Sciatic nerve (tissue), 2 donors: Measurements from ENCODE around the gene CCDC146. TPM values are rescaled to one million over a fixed set of nuclear protein-coding genes. Genes with fewer than 3 reads are reported as not detected.
"Not testable (repeated sequence)": the region's sequence is repeated elsewhere in the genome, so short reads cannot be mapped to it uniquely, and the experiment has no call there.

ENCODE experiments used
- ATAC-seq: fragments of 200-7000 bp; cut with Tn5 transposase; one replicate; pipeline ENCODE4 v1.9.1; 2020; ENCODE audit warnings: mild to moderate bottlenecking, moderate library complexity
- DNase-seq: peaks from one replicate; pipeline ENCODE4 v3.0.0-alpha.2; 2020; ENCODE audit warnings: low spot score
- intact Hi-C: fragments of 100-400 bp; cut with DNase I; formaldehyde crosslinking; loops from one replicate; pipeline ENCODE4 v1.14.2; 2022
- total RNA-seq: library from RNA; stranded (reverse); fragmentation: NEBNext Ultra II Directional; extraction: Animal tissue kit (Norgen Biotek cat#: 25700); gene quantifications from one replicate; pipeline ENCODE4 v1.2.1, GENCODE V29; 2021
- donor health status: DM: no; HTN: no; CAD: no.
- donor health status: DM: no; HTN: no; CAD: no.

CCDC146 gene
- total RNA-seq, 1 donor from 2014 or later = 26.4 TPM

DNA sequence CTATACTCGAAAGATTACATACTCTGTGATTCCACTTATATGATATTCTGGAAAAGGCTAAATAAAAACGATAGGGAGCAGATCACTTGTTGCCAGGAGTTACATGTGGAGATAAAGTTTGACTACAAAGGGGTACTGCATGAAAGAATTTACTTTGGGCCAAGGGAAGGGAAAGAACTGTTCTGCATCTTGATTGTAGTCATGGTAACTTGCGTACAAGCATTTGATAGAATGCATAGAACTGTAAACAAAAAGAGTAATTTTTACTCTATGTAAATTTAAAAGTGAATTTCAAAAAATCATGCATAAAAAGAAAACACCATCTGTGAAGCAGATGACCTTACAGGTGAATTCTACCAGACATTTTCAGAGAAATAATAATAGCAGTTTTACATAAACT is 9.4 kb downstream of the CCDC146 start:
- intact Hi-C loops, ATAC-seq, DNase-seq: not testable (repeated sequence)

DNA sequence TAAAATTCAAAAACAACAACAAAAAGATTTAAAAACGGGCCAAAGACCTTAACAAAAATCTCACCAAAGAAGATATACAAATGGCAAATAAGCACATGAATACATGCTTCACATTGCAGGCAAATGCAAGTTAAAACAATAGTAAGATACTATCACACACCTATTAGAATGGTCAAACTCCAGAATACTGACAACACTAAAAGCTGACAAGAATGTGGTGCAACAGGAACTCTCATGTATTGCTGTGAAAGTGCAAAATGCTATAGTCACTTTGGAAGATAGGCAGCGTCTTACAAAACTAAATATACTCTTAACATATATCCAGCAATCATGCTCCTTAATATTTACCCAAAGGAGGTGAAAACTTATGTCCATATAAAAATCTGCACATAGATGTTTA is 16.3 kb downstream of the CCDC146 start:
- not testable (repeated sequence) for DNase-seq

DNA sequence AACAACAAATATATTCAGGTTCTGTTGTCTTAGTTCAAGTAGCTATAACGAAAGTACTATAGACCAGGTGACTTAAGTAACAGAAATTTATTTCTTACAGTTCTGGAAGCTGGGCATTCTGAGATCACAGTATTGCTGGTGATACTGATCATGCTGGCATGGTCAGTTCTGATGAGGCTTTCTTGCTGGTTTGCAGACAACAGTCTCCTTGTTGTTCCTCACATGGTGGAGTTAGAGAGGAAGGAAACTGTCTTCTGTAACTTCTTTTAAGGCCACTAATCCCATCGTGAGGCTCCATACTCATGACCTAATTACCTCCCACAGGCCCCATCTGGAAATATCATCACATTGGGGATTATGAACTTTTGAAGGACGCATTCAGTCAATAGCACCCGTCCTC is 17.9 kb downstream of the CCDC146 start:
- DNase-seq, intact Hi-C loops, ATAC-seq: not testable (repeated sequence)

More for the DNA sequence above, 16.3 kb downstream of the CCDC146 start:
- ATAC-seq, intact Hi-C loops: not testable (repeated sequence)

DNA sequence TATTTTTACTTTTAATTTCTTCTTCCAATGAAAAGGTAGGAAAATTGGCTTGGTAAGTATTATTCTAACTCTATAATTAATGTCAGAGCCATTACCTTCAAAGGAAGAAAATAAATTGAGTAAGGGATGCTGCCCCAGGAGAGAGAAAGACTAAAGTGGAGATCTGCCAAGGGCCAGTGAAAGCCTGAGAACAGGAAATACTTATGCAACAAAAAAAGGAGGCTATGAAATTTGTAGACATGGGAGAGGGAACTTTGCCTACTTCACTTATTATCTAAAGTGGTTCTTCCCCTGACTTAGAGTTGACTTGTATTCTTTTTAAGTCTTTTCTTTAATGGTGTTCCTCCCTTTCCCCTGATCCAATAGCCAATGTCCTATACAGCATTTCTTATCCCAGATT is 29.8 kb downstream of the CCDC146 start:
- intact Hi-C loops, ATAC-seq, DNase-seq: not testable (repeated sequence)

DNA sequence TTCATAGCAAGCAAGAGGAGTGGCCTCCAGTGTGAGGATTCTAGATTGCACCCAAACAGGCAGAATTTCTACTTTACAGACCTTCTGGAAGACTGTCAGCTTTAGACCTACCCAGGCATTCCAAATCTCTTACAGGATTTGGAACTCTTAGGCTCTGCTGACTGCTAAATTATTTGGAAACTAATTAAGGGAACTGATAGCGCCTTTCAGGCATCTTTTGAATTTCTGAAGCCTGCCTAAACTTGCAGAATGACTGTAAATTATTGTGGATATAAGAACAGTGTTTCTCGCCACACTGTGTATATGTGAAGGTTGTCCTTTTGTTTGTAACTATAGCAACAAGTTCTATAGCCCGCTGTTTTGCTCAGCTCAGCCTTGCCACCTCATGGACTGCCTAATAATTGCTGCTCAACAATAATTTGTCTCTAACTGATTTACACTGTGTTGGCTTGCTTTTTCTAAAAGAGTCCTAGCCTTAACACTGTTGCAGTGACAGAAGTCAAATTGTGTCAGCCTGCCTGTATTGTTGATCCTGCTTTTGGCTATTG is 32.6 kb downstream of the CCDC146 start:
- ATAC-seq, DNase-seq, intact Hi-C loops: not testable (repeated sequence)

DNA sequence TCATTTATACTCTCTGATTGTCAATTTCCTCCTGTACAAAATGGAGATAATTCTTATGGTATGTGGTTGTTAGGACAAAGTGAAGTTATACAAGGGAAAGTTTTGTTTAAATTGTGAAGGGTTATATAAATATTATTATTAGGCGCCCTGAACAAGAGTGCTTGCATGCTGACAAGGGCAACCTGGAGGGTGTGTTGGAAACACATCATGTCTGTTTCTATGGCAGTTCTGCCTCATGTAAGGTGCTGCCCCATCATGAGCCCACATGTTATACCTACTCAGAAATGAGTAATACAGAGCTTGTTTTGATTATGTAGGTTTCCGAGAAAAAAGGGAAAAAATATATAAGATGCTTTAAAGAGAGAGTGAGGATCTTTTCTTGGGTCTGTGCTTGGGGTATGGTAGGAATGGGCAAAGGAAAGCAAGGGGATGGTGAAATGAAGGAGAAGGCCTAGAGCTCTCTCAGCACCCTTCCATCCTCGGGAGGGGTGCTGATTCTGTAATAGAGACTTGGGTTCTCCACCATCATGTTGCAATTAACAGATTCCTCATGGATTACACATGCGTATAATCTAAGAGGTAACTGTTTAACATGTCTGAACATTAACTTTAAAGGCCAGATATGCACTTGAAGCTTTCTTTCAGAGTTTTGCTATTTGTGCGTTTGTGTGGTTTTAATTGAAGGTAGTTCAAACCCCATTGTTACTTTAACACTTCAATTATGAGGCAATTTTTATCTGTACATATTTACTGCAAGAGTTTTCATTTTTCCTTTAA is 33.4 kb downstream of the CCDC146 start:
- DNase-seq, intact Hi-C loops, ATAC-seq: not testable (repeated sequence)

DNA sequence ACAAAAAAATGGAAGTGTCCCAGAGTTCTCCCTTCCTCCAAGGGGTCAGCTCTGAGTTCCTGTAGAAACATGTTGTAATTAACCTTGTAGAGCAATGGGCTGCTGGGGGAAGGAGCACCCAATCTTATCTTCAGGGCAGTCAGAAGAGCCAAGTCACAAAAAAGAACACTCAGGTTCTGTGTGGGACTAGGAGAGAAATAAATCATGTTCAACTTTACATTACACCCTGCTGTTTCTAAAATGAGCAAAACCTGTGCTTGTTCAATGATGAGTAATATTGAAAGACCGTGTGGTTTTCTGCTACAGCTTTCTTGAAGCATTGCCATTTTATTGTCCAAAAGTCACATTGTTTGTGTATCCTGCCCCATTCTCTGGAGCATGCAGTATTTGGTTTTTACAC is 34.6 kb downstream of the CCDC146 start:
- peak; percentile 13 for ATAC-seq
- DNase-seq, intact Hi-C loops: not testable (repeated sequence)

DNA sequence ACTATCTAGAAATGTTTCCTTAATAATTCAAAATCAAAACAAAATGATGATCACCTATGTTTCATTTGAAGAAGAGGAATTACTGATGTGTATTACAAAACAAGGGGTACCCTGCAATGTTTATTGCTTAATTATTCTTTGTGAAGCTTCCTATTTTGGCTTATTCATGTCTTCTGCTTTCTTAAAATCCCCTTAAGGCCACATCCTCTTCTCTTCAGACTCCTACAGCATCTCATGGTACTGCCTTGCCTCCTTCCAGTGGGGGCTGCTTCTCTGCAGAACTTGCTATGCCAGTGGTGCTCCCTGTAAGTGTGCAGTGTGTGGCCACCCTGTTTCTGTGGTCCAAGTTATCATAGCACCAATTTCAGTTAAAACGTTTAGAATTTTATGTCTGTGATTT is 35.0 kb downstream of the CCDC146 start:
- ATAC-seq (peak; percentile 45), DNase-seq (no peak)
- intact Hi-C loops = no loop called here

DNA sequence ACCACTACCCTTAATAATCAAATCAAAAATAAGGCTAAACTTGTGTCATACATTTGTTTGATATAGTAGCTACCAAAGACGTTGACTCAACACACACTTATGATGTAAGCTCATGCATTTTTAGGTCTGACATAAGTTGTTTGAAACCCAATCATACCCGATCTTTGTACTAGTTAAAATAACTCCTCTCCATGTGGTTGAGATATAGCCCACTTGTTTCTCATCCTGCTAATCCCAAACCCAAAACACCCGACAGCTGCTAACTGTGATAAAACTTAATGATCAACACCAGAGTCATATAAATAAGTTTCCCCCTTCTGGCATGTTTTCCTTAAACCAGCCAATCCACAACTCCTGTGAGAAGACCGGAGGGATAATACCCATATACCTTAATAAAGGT is 48.7 kb downstream of the CCDC146 start:
- DNase-seq, ATAC-seq, intact Hi-C loops: not testable (repeated sequence)

DNA sequence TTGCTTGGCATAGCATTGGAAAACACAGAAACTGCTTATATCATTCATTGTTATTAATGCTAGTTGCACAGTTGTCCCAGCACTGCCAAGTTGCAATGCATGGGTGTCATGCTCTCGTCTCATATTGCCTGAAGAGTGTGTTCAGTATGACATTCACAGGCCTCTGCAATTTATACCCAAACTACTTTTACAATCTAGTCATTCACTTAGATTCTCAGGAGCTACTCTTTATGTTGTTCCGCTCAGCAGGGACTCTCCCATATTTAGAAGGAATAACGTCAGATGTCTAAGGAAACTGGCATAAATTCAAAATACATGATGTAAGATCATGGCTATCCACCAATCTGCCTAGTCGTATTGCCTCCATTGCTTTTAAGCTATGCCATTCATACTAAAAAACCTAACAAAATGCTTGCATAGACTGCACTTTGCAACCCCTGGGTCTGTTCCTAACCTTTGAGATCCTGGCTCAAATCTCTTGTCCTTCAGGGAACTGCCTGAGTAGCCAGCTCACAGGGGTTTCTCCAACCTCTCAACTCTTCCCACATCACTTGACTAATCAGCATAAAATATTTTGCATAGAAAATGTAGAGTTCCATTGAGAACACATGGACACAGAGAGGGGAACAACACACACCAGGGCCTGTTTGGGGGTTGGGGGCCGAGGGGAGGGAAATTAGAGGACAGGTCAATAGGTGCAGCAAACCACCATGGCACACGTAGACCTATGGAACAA is 50.2 kb downstream of the CCDC146 start:
- DNase-seq, intact Hi-C loops, ATAC-seq: not testable (repeated sequence)

DNA sequence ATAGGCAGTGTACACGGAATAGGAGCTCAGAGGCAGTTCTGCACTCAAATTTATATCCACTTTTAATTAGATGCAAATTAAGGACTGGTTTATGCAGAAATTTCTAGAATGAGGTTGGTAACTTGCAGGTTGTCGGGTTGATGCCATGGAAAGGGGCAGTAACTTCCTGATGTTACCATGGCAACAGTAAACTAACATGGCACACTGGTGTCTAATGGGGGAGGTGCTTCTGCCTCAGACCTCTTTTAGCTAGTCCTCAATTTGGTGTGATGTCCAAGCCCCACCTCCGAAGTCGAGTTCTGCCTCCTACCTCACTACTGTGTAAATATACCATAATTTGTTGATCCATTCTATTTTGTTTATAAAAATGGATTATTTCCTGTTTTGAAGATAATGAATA is 52.0 kb downstream of the CCDC146 start:
- ATAC-seq, DNase-seq, intact Hi-C loops: not testable (repeated sequence)

DNA sequence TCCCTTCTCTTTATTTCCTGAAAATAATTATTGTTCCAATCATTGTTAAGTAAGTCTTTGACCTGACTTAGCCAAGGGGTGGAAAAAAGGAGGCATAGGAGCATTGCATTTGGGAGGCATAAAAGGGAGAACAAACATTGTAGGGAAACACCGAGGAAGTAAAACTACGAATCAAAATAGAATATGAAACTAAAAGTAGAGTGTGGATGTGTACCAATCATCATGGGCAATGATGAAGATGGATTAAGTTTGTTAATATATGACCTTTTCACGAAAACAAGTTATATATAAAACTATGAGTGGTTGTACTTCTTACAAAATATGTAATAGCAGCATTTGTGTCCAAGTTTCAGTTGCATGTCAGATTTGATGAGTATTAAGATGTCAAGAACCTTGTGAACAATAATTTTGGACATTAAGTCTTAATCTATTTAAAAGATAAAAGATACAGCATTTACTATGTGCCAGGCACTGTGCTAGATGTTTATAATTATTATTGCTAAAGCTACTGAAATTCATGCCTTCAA is 52.9 kb downstream of the CCDC146 start:
- intact Hi-C loops, ATAC-seq, DNase-seq: not testable (repeated sequence)

DNA sequence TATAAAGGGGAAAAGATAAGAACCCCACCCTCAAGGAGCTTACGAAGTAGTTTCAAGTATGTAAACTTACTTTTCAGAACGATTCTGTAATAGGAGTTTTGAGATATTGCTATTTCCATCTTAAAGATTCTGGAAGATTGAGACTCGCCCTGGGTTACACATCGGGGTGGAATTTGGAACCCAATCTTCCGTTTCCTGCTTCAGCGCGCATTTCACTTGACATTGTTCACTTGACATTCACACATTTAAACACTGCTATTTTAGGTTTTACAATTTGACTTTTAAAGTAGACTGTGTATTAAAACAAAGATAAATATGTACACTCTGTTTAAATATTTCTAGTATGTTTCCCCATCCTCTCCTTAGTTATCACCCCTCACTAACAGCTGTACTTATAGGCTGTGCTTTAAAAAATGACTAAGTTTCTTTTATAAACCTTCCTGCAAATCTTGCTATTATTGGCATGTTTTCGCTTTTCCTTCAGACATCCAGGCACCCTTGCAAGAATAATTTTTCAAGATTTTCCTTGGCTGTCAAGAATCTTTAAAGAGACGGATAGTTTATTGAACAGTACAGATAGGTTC is 55.0 kb downstream of the CCDC146 start:
- DNase-seq, intact Hi-C loops, ATAC-seq: not testable (repeated sequence)

DNA sequence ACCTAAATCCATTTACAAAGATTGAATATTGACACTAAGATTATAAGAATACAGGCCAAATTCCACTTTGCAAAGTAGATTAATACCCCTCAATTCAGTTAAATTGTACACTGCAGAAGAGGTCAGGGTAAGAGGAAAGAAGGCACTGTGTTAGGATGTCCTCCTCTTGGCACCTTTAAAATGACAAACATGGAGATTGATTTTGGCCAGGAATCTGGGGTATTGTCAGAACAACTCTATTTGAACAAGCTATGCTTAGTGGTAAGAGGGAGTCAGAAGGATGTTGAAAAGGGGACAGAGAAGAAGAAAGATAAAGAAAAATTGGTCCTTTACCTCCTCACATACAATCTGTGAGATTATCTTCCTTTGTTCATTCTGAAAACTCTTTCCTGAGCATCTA is 55.6 kb downstream of the CCDC146 start:
- intact Hi-C loops, DNase-seq, ATAC-seq: not testable (repeated sequence)

DNA sequence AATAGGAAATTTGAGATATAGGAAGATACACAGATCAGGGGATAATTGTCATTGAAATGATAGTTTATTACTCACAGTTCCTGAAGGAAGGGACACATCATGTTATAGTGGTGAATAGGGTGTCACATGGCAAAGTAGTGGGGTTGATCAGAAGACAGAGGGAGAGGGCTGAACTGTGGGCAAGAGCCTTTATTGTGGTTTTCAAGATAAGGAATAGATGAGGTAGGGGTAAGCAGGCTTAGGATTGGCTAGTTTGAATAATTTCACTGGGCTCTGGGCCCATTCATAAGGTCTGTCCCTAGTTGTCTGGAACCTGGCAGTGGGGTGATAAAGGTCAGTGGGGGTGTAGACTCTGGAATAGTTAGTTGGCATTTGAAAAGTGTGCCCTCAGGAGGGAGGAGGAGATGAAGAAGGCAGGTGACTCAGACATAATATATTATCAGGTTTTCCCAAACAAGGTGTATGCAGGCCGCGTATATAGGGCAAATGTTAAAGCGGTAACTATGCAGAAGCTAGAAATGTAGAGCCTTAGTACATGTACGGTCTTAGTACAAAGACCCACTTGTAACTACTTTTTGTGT is 58.7 kb downstream of the CCDC146 start:
- DNase-seq = no peak
- intact Hi-C loops = no loop called here
- ATAC-seq = no peak

DNA sequence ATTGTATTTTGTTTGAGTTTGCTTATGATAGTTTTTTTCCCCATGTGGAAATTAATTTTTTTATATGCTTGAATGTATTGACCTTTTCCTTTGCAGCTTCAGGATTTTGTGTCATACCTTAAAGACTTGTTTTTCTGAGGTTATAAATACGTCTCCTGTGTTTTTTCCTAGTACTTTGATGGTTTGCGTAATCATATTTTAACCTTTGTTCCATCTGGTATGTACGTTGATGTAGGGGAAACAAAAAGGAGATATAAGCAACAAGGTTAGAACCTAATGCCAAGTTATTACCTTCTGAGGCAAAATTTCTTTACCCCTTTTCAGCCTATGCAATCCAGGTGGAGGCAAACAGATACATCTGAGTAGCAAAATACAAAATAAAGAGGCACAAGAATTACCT is 59.3 kb downstream of the CCDC146 start:
- ATAC-seq (no peak), DNase-seq (no peak)
- intact Hi-C loops = no loop called here

DNA sequence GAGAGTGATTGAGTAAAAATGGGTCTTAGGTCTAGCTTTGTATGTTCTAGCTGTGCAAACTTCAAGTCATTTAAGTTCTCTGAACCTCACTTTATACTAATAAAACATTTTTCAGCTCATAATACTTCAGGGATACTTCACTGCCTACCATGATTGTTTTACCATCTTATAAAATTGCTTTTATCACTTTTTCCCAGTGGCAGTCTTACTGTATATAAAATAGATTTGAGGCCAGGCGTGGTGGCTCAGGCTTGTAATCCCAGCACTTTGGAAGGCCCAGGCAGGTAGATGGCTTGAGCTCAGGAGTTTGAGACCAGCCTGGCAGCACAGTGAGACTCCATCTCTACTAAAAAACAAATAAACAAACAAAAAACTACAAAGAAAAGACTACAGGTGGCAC is 59.8 kb downstream of the CCDC146 start:
- DNase-seq (no peak), ATAC-seq (no peak)
- intact Hi-C loops = no loop called here

DNA sequence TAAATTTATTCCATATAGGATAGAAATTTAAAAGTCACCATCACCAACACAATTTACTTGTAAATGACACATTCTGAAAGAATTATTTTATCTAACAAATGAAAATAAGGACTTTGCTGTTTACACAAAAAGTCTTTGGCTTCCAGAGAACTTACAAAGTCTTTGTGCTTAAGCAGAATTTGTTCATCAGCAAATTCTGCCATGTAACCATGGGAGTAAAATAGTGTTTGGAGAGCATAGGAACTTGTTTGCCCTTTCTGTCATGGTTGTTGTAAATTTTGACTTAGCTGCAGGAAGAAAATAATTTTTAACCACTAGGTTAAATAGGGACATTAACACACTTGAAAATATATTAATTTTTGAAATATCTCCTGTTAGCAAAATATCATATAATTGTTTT is 62.0 kb downstream of the CCDC146 start:
- ATAC-seq = peak; percentile 27
- intact Hi-C loops = no loop called here
- DNase-seq = no peak

DNA sequence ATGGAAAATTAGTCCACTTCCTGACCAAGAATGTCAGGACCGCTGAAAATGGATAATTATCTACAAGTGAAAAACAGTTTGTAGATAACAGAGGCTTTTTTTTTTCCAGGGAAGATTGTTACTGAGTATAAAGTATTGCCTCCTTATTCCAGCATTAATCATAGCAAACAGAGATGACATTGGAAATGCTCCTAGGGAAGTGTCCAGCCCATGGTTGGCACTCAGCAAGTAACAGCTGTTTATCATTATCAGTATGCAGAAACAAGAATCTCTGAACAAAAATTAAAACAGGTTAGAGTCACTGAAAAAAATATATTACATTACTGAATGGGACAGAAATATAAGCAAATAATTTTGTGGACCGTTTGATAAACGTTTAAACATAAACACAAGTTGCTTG is 62.6 kb downstream of the CCDC146 start:
- intact Hi-C loops = no loop called here
- ATAC-seq (peak; percentile 81), DNase-seq (no peak)
